Measurements from ENCODE around the gene NAGS.

DNA sequence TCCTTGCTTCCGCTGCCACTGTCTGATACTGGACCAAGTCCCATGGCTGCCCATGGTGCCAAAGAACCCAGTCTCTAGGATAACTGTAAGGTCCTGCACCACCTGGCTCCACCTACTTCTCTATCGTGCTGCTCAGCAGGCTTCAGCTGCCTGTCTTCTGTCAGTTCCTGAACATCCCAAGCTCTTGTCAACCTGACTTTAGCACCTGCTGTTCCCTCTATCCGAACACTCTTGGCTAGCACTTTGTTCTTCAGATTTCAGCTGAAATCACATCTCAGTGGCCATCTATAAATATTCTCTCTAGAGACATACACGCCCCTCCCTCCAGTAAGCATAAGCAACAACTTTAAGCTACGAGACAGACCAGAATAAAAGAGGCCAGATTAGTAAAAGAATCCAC is 25.3 kb downstream of the NAGS start:
- TF ChIP-seq, protein P1, sequence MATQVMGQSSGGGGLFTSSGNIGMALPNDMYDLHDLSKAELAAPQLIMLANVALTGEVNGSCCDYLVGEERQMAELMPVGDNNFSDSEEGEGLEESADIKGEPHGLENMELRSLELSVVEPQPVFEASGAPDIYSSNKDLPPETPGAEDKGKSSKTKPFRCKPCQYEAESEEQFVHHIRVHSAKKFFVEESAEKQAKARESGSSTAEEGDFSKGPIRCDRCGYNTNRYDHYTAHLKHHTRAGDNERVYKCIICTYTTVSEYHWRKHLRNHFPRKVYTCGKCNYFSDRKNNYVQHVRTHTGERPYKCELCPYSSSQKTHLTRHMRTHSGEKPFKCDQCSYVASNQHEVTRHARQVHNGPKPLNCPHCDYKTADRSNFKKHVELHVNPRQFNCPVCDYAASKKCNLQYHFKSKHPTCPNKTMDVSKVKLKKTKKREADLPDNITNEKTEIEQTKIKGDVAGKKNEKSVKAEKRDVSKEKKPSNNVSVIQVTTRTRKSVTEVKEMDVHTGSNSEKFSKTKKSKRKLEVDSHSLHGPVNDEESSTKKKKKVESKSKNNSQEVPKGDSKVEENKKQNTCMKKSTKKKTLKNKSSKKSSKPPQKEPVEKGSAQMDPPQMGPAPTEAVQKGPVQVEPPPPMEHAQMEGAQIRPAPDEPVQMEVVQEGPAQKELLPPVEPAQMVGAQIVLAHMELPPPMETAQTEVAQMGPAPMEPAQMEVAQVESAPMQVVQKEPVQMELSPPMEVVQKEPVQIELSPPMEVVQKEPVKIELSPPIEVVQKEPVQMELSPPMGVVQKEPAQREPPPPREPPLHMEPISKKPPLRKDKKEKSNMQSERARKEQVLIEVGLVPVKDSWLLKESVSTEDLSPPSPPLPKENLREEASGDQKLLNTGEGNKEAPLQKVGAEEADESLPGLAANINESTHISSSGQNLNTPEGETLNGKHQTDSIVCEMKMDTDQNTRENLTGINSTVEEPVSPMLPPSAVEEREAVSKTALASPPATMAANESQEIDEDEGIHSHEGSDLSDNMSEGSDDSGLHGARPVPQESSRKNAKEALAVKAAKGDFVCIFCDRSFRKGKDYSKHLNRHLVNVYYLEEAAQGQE (IDR thresholded peaks at IDR 0.05; ENCODE audit: unreplicated experiment): no peak
- TF ChIP-seq, protein P2, sequence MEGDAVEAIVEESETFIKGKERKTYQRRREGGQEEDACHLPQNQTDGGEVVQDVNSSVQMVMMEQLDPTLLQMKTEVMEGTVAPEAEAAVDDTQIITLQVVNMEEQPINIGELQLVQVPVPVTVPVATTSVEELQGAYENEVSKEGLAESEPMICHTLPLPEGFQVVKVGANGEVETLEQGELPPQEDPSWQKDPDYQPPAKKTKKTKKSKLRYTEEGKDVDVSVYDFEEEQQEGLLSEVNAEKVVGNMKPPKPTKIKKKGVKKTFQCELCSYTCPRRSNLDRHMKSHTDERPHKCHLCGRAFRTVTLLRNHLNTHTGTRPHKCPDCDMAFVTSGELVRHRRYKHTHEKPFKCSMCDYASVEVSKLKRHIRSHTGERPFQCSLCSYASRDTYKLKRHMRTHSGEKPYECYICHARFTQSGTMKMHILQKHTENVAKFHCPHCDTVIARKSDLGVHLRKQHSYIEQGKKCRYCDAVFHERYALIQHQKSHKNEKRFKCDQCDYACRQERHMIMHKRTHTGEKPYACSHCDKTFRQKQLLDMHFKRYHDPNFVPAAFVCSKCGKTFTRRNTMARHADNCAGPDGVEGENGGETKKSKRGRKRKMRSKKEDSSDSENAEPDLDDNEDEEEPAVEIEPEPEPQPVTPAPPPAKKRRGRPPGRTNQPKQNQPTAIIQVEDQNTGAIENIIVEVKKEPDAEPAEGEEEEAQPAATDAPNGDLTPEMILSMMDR (conservative IDR thresholded peaks at IDR 0.05; ENCODE audit: low read depth in 2 of 2): no peak
- TF ChIP-seq EZH2 (IDR thresholded peaks at IDR 0.05; ENCODE audit: low read depth, unreplicated experiment) (no peak), EZH2phosphoT487 (IDR thresholded peaks at IDR 0.05; ENCODE audit: unreplicated experiment) (no peak), JUNB (IDR thresholded peaks at IDR 0.05; ENCODE audit: unreplicated experiment) (no peak), POLR2AphosphoS5 (IDR thresholded peaks at IDR 0.05; ENCODE audit: low read depth) (no peak; the same call in 1 of the 2 replicates), NANOG (IDR thresholded peaks at IDR 0.05; ENCODE audit: borderline replicate concordance) (no peak)
